Esophagus (tissue), 2 donors: ENCODE data around the gene P2RX5. TPM values are rescaled to one million over a fixed set of nuclear protein-coding genes. Genes with fewer than 3 reads are reported as not detected.

Experiments
- H3K27ac ChIP-seq, 2 donors: one replicate each; pipeline ENCODE4 v1.5.1; 2013; ENCODE audit warnings: low read depth in 2 of 2, mild to moderate bottlenecking in 2 of 2, inconsistent platforms in 1 of 2, low read length in 1 of 2, moderate library complexity in 1 of 2
- H3K27me3 ChIP-seq, 2 donors: one replicate each; pipeline ENCODE4 v1.6.1; 2013; ENCODE audit warnings: low read length in 2 of 2, control low read depth in 1 of 2, mild to moderate bottlenecking in 1 of 2; ENCODE audit not compliant: insufficient read depth in 2 of 2, control insufficient read depth in 1 of 2
- H3K36me3 ChIP-seq, 2 donors: one replicate each; pipeline ENCODE4 v1.6.1; 2013; ENCODE audit warnings: low read length in 1 of 2; ENCODE audit not compliant: control insufficient read depth in 2 of 2, insufficient read depth in 2 of 2
- H3K4me1 ChIP-seq, 2 donors: one replicate each; pipeline ENCODE4 v1.6.1; 2013; ENCODE audit warnings: low read length in 1 of 2; ENCODE audit not compliant: control insufficient read depth in 2 of 2, insufficient read depth in 2 of 2
- H3K4me3 ChIP-seq, 2 donors: one replicate each; pipeline ENCODE4 v1.5.1; 2013; ENCODE audit warnings: low read length in 2 of 2, mild to moderate bottlenecking in 2 of 2, low read depth in 1 of 2, moderate library complexity in 1 of 2
- H3K9me3 ChIP-seq, 2 donors: one replicate each; pipeline ENCODE4 v1.6.1; 2013; ENCODE audit warnings: mild to moderate bottlenecking in 2 of 2, low read depth in 1 of 2, low read length in 1 of 2, moderate library complexity in 1 of 2; ENCODE audit not compliant: control insufficient read depth in 2 of 2, insufficient read depth in 1 of 2
- WGBS, 2 donors: extraction: QIAGEN DNeasy Blood & Tissue Kit; methylation state at CpG; one replicate each; pipeline ENCODE4 v1.1.7; 2013; 5-methylcytosine and 5-hydroxymethylcytosine counted together
- polyA plus RNA-seq, 2 donors: library from polyadenylated mRNA; stranded (reverse); fragments of 200-250 nt; gene quantifications; one replicate each; pipeline ENCODE4 v1.2.3, GENCODE V29; 2013
- donor health status: healthy with polysubstance abuse.
- donor health status: Bipolar disorder and iron deficiency.

The P2RX5 gene
- polyA plus RNA-seq, 2 donors: 0.36 to 1.8 TPM

- Histone ChIP-seq H3K27ac (peak within 1 kb of the TSS; percentile 95 to 99), H3K27me3 (no peaks in the 10 kb centered on the region), H3K4me1 (no peaks in the 10 kb centered on the region), H3K4me3 (peak within 1 kb of the TSS; percentile 67 to 85), H3K9me3 (no peaks in the 10 kb centered on the region), H3K36me3 (peaks cover 0 to 8% of the 10 kb centered on the region in 2 donors)
- WGBS, 2 donors: 0 to 1% methylated on average over 65 to 68 of the region's 68 CpGs
Observed at GRCh38 chr17:3636154-3636907, 59.6 kb downstream of the P2RX5 start, which contains the start of the genes CTNS and SHPK. Gene CTNS, plus strand, starts transcription at chr17:3636760. Its CDS starts 3,447 bp downstream, at chr17:3640207. Gene SHPK, minus strand, starts transcription at chr17:3636250. Its CDS starts 31 bp downstream, at chr17:3636219.

- H3K27ac ChIP-seq: peak overlapping the region; percentile 95 to 99
- WGBS, 2 donors: 18 to 19% methylated on average over 37 to 38 of the region's 38 CpGs
Observed at GRCh38 chr17:3635474-3636153, 60.3 kb downstream of the P2RX5 start.

GRCh38 chr17:3632287-3632686 is 63.7 kb downstream of the P2RX5 start:
- WGBS, 2 donors: 96 to 98% methylated on average over 7 of the region's 7 CpGs

More at GRCh38 chr17:3635474-3636153, 60.3 kb downstream of the P2RX5 start:
- peaks cover 0 to 4% of the 10 kb centered on the region in 2 donors for H3K36me3 ChIP-seq
- peak overlapping the region; percentile 67 to 85 for H3K4me3 ChIP-seq
- H3K27me3 ChIP-seq: no peaks in the 10 kb centered on the region
- no peaks in the 10 kb centered on the region for H3K9me3 ChIP-seq
- no peaks in the 10 kb centered on the region for H3K4me1 ChIP-seq

GRCh38 chr17:3630781-3631180 is 65.2 kb downstream of the P2RX5 start:
- H3K4me3 ChIP-seq: no peak overlapping the region
- 89 to 91% methylated on average over 10 of the region's 10 CpGs for WGBS, 2 donors
- H3K4me1 ChIP-seq: no peaks in the 10 kb centered on the region
- H3K27me3 ChIP-seq: no peaks in the 10 kb centered on the region
- peaks cover 10 to 14% of the 10 kb centered on the region in 2 donors for H3K36me3 ChIP-seq
- no peaks in the 10 kb centered on the region for H3K9me3 ChIP-seq
- H3K27ac ChIP-seq: no peak overlapping the region

More at GRCh38 chr17:3632287-3632686, 63.7 kb downstream of the P2RX5 start:
- H3K4me1 ChIP-seq: no peaks in the 10 kb centered on the region
- H3K36me3 ChIP-seq: peaks cover 10 to 14% of the 10 kb centered on the region in 2 donors
- no peak overlapping the region for H3K4me3 ChIP-seq
- no peaks in the 10 kb centered on the region for H3K9me3 ChIP-seq
- no peaks in the 10 kb centered on the region for H3K27me3 ChIP-seq
- H3K27ac ChIP-seq: no peak overlapping the region

- no peak overlapping the region for H3K27ac ChIP-seq
- no peak overlapping the region for H3K4me3 ChIP-seq
- no peaks in the 10 kb centered on the region for H3K27me3 ChIP-seq
- H3K4me1 ChIP-seq: no peaks in the 10 kb centered on the region
- 84 to 92% methylated on average over 11 of the region's 11 CpGs for WGBS, 2 donors
- H3K9me3 ChIP-seq: no peaks in the 10 kb centered on the region
- H3K36me3 ChIP-seq: peaks cover 25 to 33% of the 10 kb centered on the region in 2 donors
Observed at GRCh38 chr17:3627769-3628167, 68.2 kb downstream of the P2RX5 start.

GRCh38 chr17:3626831-3627768 is 68.9 kb downstream of the P2RX5 start:
- Histone ChIP-seq H3K4me3 (no peak overlapping the region), H3K9me3 (no peaks in the 10 kb centered on the region), H3K27ac (no peak overlapping the region), H3K36me3 (peaks cover 27 to 36% of the 10 kb centered on the region in 2 donors), H3K4me1 (no peaks in the 10 kb centered on the region), H3K27me3 (no peaks in the 10 kb centered on the region)
- 73 to 85% methylated on average over 16 of the region's 16 CpGs for WGBS, 2 donors

Other genes starting within 250 kb of the P2RX5 start
- gene SPATA22, start 224.3 kb downstream of the P2RX5 start, polyA plus RNA-seq: under 1 TPM in 1 of 2 donors, not detected in 1; 0.02 TPM
- gene ASPA, start 220.2 kb downstream of the P2RX5 start, polyA plus RNA-seq: under 1 TPM; 0.38 to 0.61 TPM
- gene TRPV3, start 138.3 kb downstream of the P2RX5 start, polyA plus RNA-seq: under 1 TPM; 0.16 to 0.83 TPM
- 1 to 10 TPM; 1.3 to 4.7 TPM for gene TRPV1, start 86.7 kb downstream of the P2RX5 start, polyA plus RNA-seq
- gene SHPK, start 59.9 kb downstream of the P2RX5 start, polyA plus RNA-seq: 1 to 10 TPM; 7.2 to 8.5 TPM
- gene CTNS, start 59.4 kb downstream of the P2RX5 start, polyA plus RNA-seq: 1 to 10 TPM; 3.6 to 4.1 TPM
- 100 to 1,000 TPM; 158 to 248 TPM for gene TAX1BP3, start 27.6 kb downstream of the P2RX5 start, polyA plus RNA-seq
- gene EMC6, start 27.3 kb downstream of the P2RX5 start, polyA plus RNA-seq: 10 to 100 TPM; 50.6 to 73.3 TPM
- gene HASPIN, start 27.7 kb upstream of the P2RX5 start, polyA plus RNA-seq: 1 to 10 TPM in 1 of 2 donors, under 1 TPM in 1; 0.41 to 1.3 TPM
- 10 to 100 TPM; 26.8 to 33.7 TPM for gene ITGAE, start 105.0 kb upstream of the P2RX5 start, polyA plus RNA-seq
- gene NCBP3, start 150.1 kb upstream of the P2RX5 start, polyA plus RNA-seq: 10 to 100 TPM; 17.1 to 18.9 TPM
- gene CAMKK1, start 196.9 kb upstream of the P2RX5 start, polyA plus RNA-seq: 1 to 10 TPM; 4.9 to 5.3 TPM
- gene P2RX1, start 220.3 kb upstream of the P2RX5 start, polyA plus RNA-seq: 1 to 10 TPM; 5.9 to 7.1 TPM